Measurements from ENCODE around the gene DMD.

GRCh38 chrX:31820430-31821210 lies 1390.7 kb downstream of the DMD start:
- TF ChIP-seq CTCF (IDR thresholded peaks at IDR 0.05) (no peak), POLR2A (IDR thresholded peaks at IDR 0.05) (no peak)
